Smooth muscle cell (in vitro differentiated cells): Measurements from ENCODE around the gene SETD7. TPM values are rescaled to one million over a fixed set of nuclear protein-coding genes. Genes with fewer than 3 reads are reported as not detected.
"Not testable (repeated sequence)": the region's sequence is repeated elsewhere in the genome, so short reads cannot be mapped to it uniquely, and the experiment has no call there.

Experiments
- DNase-seq: peaks from one replicate; lab custom pipeline; 2025; ENCODE audit not compliant: unreplicated experiment; lab: John Stamatoyannopoulos, UW
- H2AFZ ChIP-seq: fragments of 200-600 bp; sonication (generic); 2 replicates; pipeline ENCODE4 v1.6.0; 2016; ENCODE audit warnings: antibody characterized with exemption, low read depth, mild to moderate bottlenecking
- H3F3A ChIP-seq: fragments of 200-600 bp; sonication (generic); 2 replicates; pipeline ENCODE4 v1.6.0; 2017; ENCODE audit warnings: antibody characterized with exemption, low read depth
- H3K27ac ChIP-seq: fragments of 200-600 bp; sonication (generic); 2 replicates; pipeline ENCODE4 v1.5.1; 2016; ENCODE audit warnings: low read depth, mild to moderate bottlenecking
- H3K27me3 ChIP-seq: fragments of 200-600 bp; sonication (generic); 2 replicates; pipeline ENCODE4 v1.6.1; 2016; ENCODE audit warnings: low read depth, mild to moderate bottlenecking
- H3K36me3 ChIP-seq: fragments of 200-600 bp; sonication (generic); 2 replicates; pipeline ENCODE4 v1.5.1; 2016; ENCODE audit warnings: low read depth
- H3K4me1 ChIP-seq: fragments of 200-600 bp; sonication (generic); 2 replicates; pipeline ENCODE4 v1.5.1; 2016; ENCODE audit warnings: low read depth
- H3K4me2 ChIP-seq: fragments of 200-600 bp; sonication (generic); 2 replicates; pipeline ENCODE4 v1.6.0; 2016; ENCODE audit warnings: mild to moderate bottlenecking
- H3K4me3 ChIP-seq: fragments of 200-600 bp; sonication (generic); 2 replicates; pipeline ENCODE4 v1.5.1; 2016; ENCODE audit warnings: mild to moderate bottlenecking
- H3K79me2 ChIP-seq: fragments of 200-600 bp; sonication (generic); 2 replicates; pipeline ENCODE4 v1.6.0; 2016; ENCODE audit warnings: low read depth, mild to moderate bottlenecking
- H3K9ac ChIP-seq: fragments of 200-600 bp; sonication (generic); 2 replicates; pipeline ENCODE4 v1.6.0; 2016; ENCODE audit warnings: low read depth
- H3K9me3 ChIP-seq: fragments of 200-600 bp; sonication (generic); replicated peaks from 2 replicates; pipeline ENCODE4 v1.5.1; 2016; ENCODE audit warnings: low read depth
- H4K20me1 ChIP-seq: fragments of 200-600 bp; sonication (generic); 2 replicates; pipeline ENCODE4 v1.6.0; 2016; ENCODE audit warnings: low read depth
- WGBS: methylation state at CpG from one replicate; pipeline ENCODE4 v1.1.7; 2016; ENCODE audit warnings: low lambda C conversion rate; 5-methylcytosine and 5-hydroxymethylcytosine counted together
- polyA plus RNA-seq: library from polyadenylated mRNA; unstranded; fragments of >200 nt; fragmentation: Nextera tagmentation; extraction: Ambion mirVana; gene quantifications from 2 replicates; pipeline ENCODE4 v1.2.1, GENCODE V29; 2016
- total RNA-seq: library from RNA; depleted of rRNA; stranded (reverse); fragments of >200 nt; gene quantifications from 2 replicates; pipeline ENCODE4 v1.2.3, GENCODE V29; 2014
- TF ChIP-seq, protein P1 (sequence below): fragments of 200-600 bp; sonication (generic); IDR thresholded peaks from 2 replicates; pipeline ENCODE4 v1.5.1; 2017; ENCODE audit warnings: borderline replicate concordance, mild to moderate bottlenecking, antibody characterized with exemption; ENCODE audit not compliant: insufficient read depth, poor library complexity, severe bottlenecking

Gene SETD7
- total and polyA plus RNA-seq, 2 experiments from 2014 or later, result 8.5 to 34.2 TPM

DNA sequence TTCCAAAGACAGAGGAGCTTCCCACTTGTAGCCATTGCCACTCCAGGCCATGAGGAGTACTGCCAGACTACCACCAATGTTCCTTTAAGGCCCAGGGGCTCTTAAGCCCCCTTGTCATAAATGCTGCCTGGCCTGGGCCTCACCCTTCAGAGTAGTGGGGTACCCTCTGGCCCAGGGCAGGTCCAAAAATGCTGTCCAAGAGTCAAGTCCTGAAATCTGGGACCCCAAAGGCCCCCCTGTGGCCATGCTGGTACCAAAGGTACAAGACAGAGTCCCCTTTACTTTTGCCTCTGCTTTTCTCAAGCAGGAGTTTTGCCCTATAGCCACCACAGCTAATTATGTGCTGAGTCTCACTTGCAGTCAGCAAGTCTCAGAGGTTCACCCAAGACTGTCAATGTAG is 85.7 kb downstream of the SETD7 start:
- Histone ChIP-seq H3K36me3 (peaks cover 11% of the 10 kb centered on the region), H3K27ac (no peak overlapping the region), H3K4me3 (no peak overlapping the region), H3K27me3 (no peaks in the 10 kb centered on the region), H3K9ac (no peak overlapping the region), H3F3A (no peaks in the 10 kb centered on the region), H2AFZ (no peak overlapping the region), H4K20me1 (peaks cover 53% of the 10 kb centered on the region), H3K4me2 (no peak overlapping the region), H3K9me3 (no peaks in the 10 kb centered on the region), H3K4me1 (no peaks in the 10 kb centered on the region), H3K79me2 (peaks cover 73% of the 10 kb centered on the region)
- no peak for DNase-seq
- TF ChIP-seq, protein P1, sequence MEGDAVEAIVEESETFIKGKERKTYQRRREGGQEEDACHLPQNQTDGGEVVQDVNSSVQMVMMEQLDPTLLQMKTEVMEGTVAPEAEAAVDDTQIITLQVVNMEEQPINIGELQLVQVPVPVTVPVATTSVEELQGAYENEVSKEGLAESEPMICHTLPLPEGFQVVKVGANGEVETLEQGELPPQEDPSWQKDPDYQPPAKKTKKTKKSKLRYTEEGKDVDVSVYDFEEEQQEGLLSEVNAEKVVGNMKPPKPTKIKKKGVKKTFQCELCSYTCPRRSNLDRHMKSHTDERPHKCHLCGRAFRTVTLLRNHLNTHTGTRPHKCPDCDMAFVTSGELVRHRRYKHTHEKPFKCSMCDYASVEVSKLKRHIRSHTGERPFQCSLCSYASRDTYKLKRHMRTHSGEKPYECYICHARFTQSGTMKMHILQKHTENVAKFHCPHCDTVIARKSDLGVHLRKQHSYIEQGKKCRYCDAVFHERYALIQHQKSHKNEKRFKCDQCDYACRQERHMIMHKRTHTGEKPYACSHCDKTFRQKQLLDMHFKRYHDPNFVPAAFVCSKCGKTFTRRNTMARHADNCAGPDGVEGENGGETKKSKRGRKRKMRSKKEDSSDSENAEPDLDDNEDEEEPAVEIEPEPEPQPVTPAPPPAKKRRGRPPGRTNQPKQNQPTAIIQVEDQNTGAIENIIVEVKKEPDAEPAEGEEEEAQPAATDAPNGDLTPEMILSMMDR, result no peak

DNA sequence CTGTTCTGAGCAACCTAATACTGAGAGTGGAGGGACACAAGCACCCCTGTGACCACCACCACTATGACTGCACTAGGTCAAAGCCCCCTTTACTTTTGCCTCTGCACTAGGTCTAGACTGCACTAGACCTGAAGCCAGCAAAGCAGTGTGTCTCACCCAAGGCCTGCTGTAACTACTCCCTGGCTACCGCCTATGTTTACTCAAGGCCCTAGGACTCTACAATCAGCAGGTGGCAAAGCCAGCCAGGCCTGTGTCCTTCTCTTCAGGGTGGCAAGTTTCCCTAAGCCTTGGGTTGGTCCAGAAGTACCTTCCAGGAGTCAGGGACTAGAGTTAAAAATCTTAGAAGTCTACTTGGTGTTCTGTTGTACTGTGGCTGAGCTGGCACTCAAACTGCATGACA is 86.2 kb downstream of the SETD7 start:
- Histone ChIP-seq H3K4me2 (no peak overlapping the region), H3K79me2 (peaks cover 75% of the 10 kb centered on the region), H3F3A (no peaks in the 10 kb centered on the region), H3K4me3 (no peak overlapping the region), H3K4me1 (no peaks in the 10 kb centered on the region), H4K20me1 (peaks cover 55% of the 10 kb centered on the region), H3K27ac (no peak overlapping the region), H3K9me3 (no peaks in the 10 kb centered on the region), H3K27me3 (no peaks in the 10 kb centered on the region), H3K36me3 (peaks cover 11% of the 10 kb centered on the region), H3K9ac (no peak overlapping the region), H2AFZ (no peak overlapping the region)
- 100% methylated on average over 1 of the region's 1 CpG for WGBS
- no peak for DNase-seq
- TF ChIP-seq, protein P1, result no peak

DNA sequence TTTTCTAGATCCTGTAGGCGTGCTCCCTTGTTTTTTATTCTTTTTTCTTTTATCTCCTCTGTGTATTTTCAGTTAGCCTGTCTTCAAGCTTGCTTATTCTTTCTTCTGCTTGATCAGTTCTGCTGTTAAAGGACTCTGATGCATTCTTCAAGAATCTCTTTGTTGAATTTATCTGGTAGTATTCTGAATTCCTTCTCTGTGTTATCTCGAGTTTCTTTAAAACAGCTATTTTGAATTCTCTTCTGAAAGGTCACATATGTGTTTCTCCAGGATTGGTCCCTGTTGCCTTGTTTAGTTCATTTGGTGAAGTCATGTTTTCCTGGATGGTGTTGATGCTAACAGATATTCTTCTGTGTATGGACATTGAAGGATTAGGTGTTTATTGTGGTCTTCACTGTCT is 86.8 kb downstream of the SETD7 start:
- no peaks in the 10 kb centered on the region for H3K9me3 ChIP-seq
- no peak overlapping the region for H3K4me3 ChIP-seq
- H2AFZ ChIP-seq, result no peak overlapping the region
- no peak overlapping the region for H3K9ac ChIP-seq
- H3K36me3 ChIP-seq, result peaks cover 8% of the 10 kb centered on the region
- H3K27ac ChIP-seq, result no peak overlapping the region
- H3K4me2 ChIP-seq, result no peak overlapping the region
- no peaks in the 10 kb centered on the region for H3F3A ChIP-seq
- no peaks in the 10 kb centered on the region for H3K27me3 ChIP-seq
- peaks cover 81% of the 10 kb centered on the region for H3K79me2 ChIP-seq
- no peak for DNase-seq
- WGBS, result 73% methylated on average over 2 of the region's 2 CpGs
- TF ChIP-seq, protein P1, result no peak
- H4K20me1 ChIP-seq, result peaks cover 53% of the 10 kb centered on the region
- H3K4me1 ChIP-seq, result no peaks in the 10 kb centered on the region

DNA sequence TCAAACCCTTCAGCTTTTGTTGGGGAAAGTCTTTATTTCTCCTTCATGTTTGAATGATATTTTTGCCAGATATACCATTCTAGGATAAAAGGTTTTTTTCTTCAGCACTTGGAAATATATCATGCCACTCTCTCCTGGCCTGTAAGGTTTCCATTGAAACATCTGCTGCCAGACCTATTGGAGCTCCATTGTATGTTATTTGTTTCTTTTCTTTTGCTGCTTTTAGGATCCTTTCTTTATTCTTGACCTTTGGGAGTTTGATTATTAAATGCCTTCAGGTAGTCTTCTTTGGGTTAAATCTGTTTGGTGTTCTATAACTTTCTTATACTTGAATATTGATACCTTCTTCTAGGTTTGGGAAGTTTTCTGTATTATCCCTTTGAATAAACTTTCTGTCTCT is 87.3 kb downstream of the SETD7 start:
- not testable (repeated sequence) for H2AFZ ChIP-seq, H3F3A ChIP-seq, H3K27me3 ChIP-seq, H3K4me2 ChIP-seq, H3K36me3 ChIP-seq, H3K9me3 ChIP-seq, DNase-seq, H3K27ac ChIP-seq, H3K4me1 ChIP-seq, H3K4me3 ChIP-seq, H3K9ac ChIP-seq
- Histone ChIP-seq H4K20me1 (peaks cover 54% of the 10 kb centered on the region), H3K79me2 (peaks cover 85% of the 10 kb centered on the region)
